ENCODE data around the gene AMACR. TPM values are rescaled to one million over a fixed set of nuclear protein-coding genes. Genes with fewer than 3 reads are reported as not detected.

AMACR gene
- total and polyA plus RNA-seq, 2 of the 8 experiments (the other 6 are each of a cell fraction or from before 2014, with no cell fraction given) = 9.1 to 12.6 TPM

- TF ChIP-seq RNF2 (IDR thresholded peaks at IDR 0.05; ENCODE audit: borderline replicate concordance, low read depth, low read length, missing control alignments, poor library complexity, severe bottlenecking) (no peak), HDAC6 (IDR thresholded peaks at IDR 0.05; ENCODE audit: low read depth, low read length) (no peak), MAFK (IDR thresholded peaks at IDR 0.05; ENCODE audit: low read depth, low read length) (no peak), KDM4A (IDR thresholded peaks at IDR 0.05; ENCODE audit: low read depth, low read length, severe bottlenecking) (peak; percentile 82), SP1 (IDR thresholded peaks at IDR 0.05; ENCODE audit: low read depth, low read length) (no peak), GTF2F1 (IDR thresholded peaks at IDR 0.05; ENCODE audit: borderline replicate concordance, low read depth, low read length) (no peak), CHD2 (IDR thresholded peaks at IDR 0.05; ENCODE audit: low read length) (no peak; the same call in 1 of the 2 replicates), EGR1 (IDR thresholded peaks at IDR 0.05; ENCODE audit: borderline replicate concordance, low read depth, low read length) (no peak), TAF1 (IDR thresholded peaks at IDR 0.05; ENCODE audit: low read depth, low read length) (peak; percentile 74), SP2 (IDR thresholded peaks at IDR 0.05; ENCODE audit: low read length) (no peak), JUND (IDR thresholded peaks at IDR 0.05; ENCODE audit: low read length) (no peak), RAD21 (IDR thresholded peaks at IDR 0.05 in 1 of 2, conservative IDR thresholded peaks at IDR 0.05 in 1 of 2; ENCODE audit: low read depth in 2 of 2, low read length in 2 of 2) (peak in 1 of 2 experiments; percentile 2; a peak in 2 of 4 replicates), SUZ12 (IDR thresholded peaks at IDR 0.05; ENCODE audit: low read length) (no peak), FOSL1 (IDR thresholded peaks at IDR 0.05; ENCODE audit: insufficient read depth, low read depth, low read length) (no peak), CEBPB (IDR thresholded peaks at IDR 0.05; ENCODE audit: low read depth, low read length) (no peak), GABPA (IDR thresholded peaks at IDR 0.05; ENCODE audit: borderline replicate concordance, insufficient read depth, low read length) (no peak), NANOG (IDR thresholded peaks at IDR 0.05; ENCODE audit: insufficient read depth, low read depth, low read length, poor library complexity, severe bottlenecking) (no peak), ATF3 (IDR thresholded peaks at IDR 0.05; ENCODE audit: insufficient read depth, low read depth, low read length) (no peak), YY1 (IDR thresholded peaks at IDR 0.05; ENCODE audit: low read depth, low read length) (0 out of 2 replicates have a peak, but pooled peaks have one; percentile 27), CBX5 (IDR thresholded peaks at IDR 0.05; ENCODE audit: low read depth, low read length) (no peak), PHF8 (conservative IDR thresholded peaks at IDR 0.05; ENCODE audit: low read depth, low read length) (peak; percentile 93), EP300 (IDR thresholded peaks at IDR 0.05; ENCODE audit: borderline replicate concordance in 1 of 2, low read depth in 2 of 2, low read length in 2 of 2) (no peak)
These were observed at the start of gene AMACR (continued) for GRCh38 chr5:34007621-34008600.

Data from H1 (cell line).